Gastroesophageal sphincter (tissue), 3 donors: ENCODE data around the gene PAX5.

Experiments
- EP300 ChIP-seq: sonication (generic); formaldehyde crosslinking; IDR thresholded peaks from one replicate; pipeline ENCODE4 v1.6.1; 2017; ENCODE audit warnings: antibody characterized with exemption, mild to moderate bottlenecking
- TF ChIP-seq, protein P1 (sequence below), 4 experiments: fragments of 200-600 bp in 2 of 4; fragments of 450-650 bp in 2 of 4; sonication (generic) in 1 of 4; IDR thresholded peaks; one replicate each; pipeline ENCODE4 v1.5.1; 2017 to 2019; ENCODE audit warnings: antibody characterized with exemption in 4 of 4, mild to moderate bottlenecking in 2 of 4, moderate library complexity in 2 of 4

DNA sequence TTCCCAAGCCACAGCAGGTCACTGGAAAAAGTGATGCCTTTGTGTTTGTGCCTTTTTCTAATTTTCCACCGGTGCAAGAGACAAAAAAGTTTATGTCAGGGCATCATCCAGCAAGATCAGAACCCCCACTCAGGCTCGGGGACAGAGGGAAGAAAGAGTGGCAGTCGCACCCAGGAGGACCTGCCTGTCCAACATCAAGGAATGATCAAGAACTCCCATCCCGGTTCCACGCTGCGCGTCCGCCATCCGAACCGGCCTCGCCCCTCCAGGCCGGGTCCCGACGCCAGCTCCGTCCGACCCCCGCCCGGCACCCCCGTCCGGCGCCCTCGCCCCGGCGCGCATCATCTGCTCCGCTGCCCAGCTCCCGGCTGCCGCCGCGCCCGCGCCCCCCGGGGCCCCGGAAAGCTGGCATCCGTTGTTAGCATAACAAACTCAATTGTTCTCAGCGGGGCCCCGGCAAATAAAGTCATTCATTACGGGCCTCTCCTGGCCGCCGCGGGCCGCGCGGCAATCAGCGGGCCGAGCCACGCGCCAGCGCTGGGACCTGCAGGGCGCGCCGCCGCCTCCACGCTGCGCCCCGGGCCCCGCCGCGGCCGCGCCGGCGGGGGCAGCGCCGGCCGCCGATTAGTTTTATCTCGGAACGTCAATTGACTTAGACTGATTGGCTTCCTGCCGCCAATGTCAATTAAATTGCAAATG is 48.1 kb downstream of the PAX5 start:
- TF ChIP-seq, protein P1, sequence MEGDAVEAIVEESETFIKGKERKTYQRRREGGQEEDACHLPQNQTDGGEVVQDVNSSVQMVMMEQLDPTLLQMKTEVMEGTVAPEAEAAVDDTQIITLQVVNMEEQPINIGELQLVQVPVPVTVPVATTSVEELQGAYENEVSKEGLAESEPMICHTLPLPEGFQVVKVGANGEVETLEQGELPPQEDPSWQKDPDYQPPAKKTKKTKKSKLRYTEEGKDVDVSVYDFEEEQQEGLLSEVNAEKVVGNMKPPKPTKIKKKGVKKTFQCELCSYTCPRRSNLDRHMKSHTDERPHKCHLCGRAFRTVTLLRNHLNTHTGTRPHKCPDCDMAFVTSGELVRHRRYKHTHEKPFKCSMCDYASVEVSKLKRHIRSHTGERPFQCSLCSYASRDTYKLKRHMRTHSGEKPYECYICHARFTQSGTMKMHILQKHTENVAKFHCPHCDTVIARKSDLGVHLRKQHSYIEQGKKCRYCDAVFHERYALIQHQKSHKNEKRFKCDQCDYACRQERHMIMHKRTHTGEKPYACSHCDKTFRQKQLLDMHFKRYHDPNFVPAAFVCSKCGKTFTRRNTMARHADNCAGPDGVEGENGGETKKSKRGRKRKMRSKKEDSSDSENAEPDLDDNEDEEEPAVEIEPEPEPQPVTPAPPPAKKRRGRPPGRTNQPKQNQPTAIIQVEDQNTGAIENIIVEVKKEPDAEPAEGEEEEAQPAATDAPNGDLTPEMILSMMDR (IDR thresholded peaks at IDR 0.05) = no peak
- TF ChIP-seq EP300 = no peak
